Right atrium auricular region (tissue), 2 donors: Measurements from ENCODE around the gene NKTR. TPM values are rescaled to one million over a fixed set of nuclear protein-coding genes. Genes with fewer than 3 reads are reported as not detected.

Experiments used
- DNase-seq: peaks from one replicate; pipeline ENCODE4 v3.0.0-alpha.2; 2019; ENCODE audit warnings: low spot score
- H3K27ac ChIP-seq, 2 donors: fragments of 200-600 bp; sonication (generic); 1 replicate in 1 of 2; 2 replicates in 1 of 2; pipeline ENCODE4 v1.5.1; 2016 to 2019
- H3K27me3 ChIP-seq, 2 donors: fragments of 200-600 bp; sonication (generic); one replicate each; pipeline versions ENCODE4 v1.5.1 to v1.6.0; 2017 to 2019
- H3K36me3 ChIP-seq: fragments of 200-600 bp; sonication (generic); one replicate; pipeline ENCODE4 v1.5.1; 2016
- H3K4me1 ChIP-seq, 2 donors: fragments of 200-600 bp; sonication (generic); one replicate each; pipeline versions ENCODE4 v1.5.1 to v1.6.0; 2017 to 2019
- H3K4me3 ChIP-seq, 2 donors: fragments of 200-600 bp; sonication (generic); 1 replicate in 1 of 2; 2 replicates in 1 of 2; pipeline ENCODE4 v1.5.1; 2017 to 2019; ENCODE audit warnings: mild to moderate bottlenecking in 1 of 2, moderate library complexity in 1 of 2
- H3K9me3 ChIP-seq, 2 donors: fragments of 200-600 bp; sonication (generic); one replicate each; pipeline ENCODE4 v1.5.1; 2019
- total RNA-seq, 2 donors: library from RNA; depleted of rRNA; stranded (reverse); fragments of >200 nt; gene quantifications; one replicate each; pipeline ENCODE4 v1.1.0, GENCODE V29; 2016
- TF ChIP-seq, protein P1 (sequence below), 2 donors: fragments of 200-600 bp; sonication (generic); IDR thresholded peaks; one replicate each; pipeline ENCODE4 v1.5.1; 2019; ENCODE audit warnings: antibody characterized with exemption in 2 of 2

The NKTR gene
- total RNA-seq, 2 donors from 2014 or later = 14.1 to 20.4 TPM

DNA sequence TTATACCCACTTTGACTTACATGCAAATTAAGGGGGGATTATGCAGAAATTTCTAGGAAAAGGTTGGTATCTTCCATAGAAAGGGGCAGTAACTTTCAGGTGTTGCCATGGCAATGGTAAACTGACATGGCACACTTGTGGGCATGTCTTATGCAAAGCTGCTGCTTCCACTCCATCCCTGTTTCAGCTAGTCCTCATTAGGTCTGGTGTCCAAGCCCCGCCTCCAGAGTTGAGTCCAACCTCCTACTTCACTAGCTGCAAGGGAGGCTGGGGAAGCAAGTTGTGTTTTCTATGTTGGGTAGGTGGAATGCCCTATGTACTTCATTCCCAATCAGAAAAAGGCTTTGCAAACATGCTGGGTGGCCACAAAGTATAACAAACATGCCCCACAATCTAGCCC, 70.2 kb downstream of the NKTR start:
- Histone ChIP-seq H3K9me3 (peaks cover 0 to 3% of the 10 kb centered on the region in 2 donors), H3K27me3 (no peaks in the 10 kb centered on the region), H3K4me3 (no peak overlapping the region), H3K4me1 (peaks cover 0 to 25% of the 10 kb centered on the region in 2 donors), H3K36me3 (no peaks in the 10 kb centered on the region), H3K27ac (no peak overlapping the region)
- no peak for DNase-seq
- TF ChIP-seq, protein P1, sequence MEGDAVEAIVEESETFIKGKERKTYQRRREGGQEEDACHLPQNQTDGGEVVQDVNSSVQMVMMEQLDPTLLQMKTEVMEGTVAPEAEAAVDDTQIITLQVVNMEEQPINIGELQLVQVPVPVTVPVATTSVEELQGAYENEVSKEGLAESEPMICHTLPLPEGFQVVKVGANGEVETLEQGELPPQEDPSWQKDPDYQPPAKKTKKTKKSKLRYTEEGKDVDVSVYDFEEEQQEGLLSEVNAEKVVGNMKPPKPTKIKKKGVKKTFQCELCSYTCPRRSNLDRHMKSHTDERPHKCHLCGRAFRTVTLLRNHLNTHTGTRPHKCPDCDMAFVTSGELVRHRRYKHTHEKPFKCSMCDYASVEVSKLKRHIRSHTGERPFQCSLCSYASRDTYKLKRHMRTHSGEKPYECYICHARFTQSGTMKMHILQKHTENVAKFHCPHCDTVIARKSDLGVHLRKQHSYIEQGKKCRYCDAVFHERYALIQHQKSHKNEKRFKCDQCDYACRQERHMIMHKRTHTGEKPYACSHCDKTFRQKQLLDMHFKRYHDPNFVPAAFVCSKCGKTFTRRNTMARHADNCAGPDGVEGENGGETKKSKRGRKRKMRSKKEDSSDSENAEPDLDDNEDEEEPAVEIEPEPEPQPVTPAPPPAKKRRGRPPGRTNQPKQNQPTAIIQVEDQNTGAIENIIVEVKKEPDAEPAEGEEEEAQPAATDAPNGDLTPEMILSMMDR (IDR thresholded peaks at IDR 0.05) = no peak

- H3K36me3 ChIP-seq = no peaks in the 10 kb centered on the region
- H3K4me1 ChIP-seq = peaks cover 0 to 6% of the 10 kb centered on the region in 2 donors
- H3K27ac ChIP-seq = no peak overlapping the region
- no peak overlapping the region for H3K4me3 ChIP-seq
- no peaks in the 10 kb centered on the region for H3K27me3 ChIP-seq
- peaks cover 0 to 10% of the 10 kb centered on the region in 2 donors for H3K9me3 ChIP-seq
- TF ChIP-seq, protein P1 (IDR thresholded peaks at IDR 0.05) = no peak
- no peak for DNase-seq
These were observed 72.0 kb downstream of the NKTR start for GRCh38 chr3:42672515-42672914.

DNA sequence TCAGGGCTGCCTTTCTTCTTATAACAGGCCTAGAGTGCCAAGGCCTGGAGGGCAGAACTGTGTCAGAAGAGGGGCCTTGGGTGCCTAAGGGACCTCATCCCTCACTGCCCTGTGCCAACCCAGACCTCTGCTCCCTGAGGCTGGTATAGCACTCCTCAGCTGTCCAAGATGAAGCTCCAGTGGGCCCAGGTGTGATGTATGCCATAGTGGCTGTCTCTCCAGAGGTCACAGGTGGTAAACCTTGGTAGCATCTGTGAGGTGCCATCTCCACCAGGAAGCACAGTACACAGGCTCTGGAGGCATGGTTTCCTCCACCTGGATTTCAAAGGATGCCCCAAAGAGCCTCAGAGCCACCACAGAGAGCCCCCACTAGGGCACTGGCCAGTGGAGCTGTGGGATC, 72.6 kb downstream of the NKTR start:
- no peak overlapping the region for H3K4me3 ChIP-seq
- no peak for DNase-seq
- TF ChIP-seq, protein P1 (IDR thresholded peaks at IDR 0.05) = no peak

DNA sequence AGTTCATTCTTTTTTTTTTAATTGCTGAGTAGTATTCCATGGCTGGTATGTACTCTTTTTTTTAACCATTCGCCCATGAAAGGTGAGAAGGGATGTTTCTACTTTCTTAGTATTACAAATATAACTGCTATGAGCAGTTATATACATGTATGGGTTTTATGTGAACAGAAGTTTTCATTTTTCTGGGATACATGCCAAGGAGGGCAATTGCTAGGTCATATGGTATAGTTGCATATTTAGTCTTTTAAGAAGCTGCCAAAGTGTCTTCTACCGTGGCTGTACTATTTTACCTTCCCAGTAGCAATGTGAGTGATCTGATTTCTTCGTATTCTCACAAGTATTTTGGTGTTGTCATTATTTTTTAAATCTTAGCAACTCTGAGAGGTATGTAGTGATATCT, 73.7 kb downstream of the NKTR start:
- peaks cover 0 to 10% of the 10 kb centered on the region in 2 donors for H3K9me3 ChIP-seq
- no peak for DNase-seq
- H3K27me3 ChIP-seq = no peaks in the 10 kb centered on the region
- no peak overlapping the region for H3K4me3 ChIP-seq
- TF ChIP-seq, protein P1 (IDR thresholded peaks at IDR 0.05) = no peak
- H3K4me1 ChIP-seq = no peaks in the 10 kb centered on the region
- H3K36me3 ChIP-seq = no peaks in the 10 kb centered on the region
- H3K27ac ChIP-seq = no peak overlapping the region

More for the DNA sequence above, 72.6 kb downstream of the NKTR start:
- no peaks in the 10 kb centered on the region for H3K27me3 ChIP-seq
- H3K36me3 ChIP-seq = no peaks in the 10 kb centered on the region
- H3K27ac ChIP-seq = no peak overlapping the region
- H3K4me1 ChIP-seq = peaks cover 0 to under 1% of the 10 kb centered on the region in 2 donors
- peaks cover 0 to 10% of the 10 kb centered on the region in 2 donors for H3K9me3 ChIP-seq

DNA sequence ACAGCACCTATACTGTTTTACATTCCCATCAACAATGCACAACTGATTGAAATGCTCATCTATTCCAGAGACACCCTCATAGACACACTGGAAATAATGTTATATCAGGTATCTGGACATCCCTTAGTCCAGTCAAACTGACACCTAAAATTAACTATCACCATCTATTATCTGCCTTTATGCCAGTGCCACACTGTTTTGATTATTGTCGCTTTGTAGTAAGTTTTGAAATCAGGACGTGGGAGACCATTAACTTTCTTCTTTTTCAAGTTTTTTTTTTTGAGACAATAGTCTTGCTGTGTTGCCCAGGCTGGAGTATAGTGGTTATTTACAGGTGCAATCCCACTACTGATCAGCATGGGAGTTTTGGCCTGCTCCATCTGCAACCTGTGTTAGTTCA, 75.4 kb downstream of the NKTR start:
- Histone ChIP-seq H3K27ac (no peak overlapping the region), H3K9me3 (peaks cover 0 to 10% of the 10 kb centered on the region in 2 donors), H3K4me3 (no peak overlapping the region), H3K27me3 (no peaks in the 10 kb centered on the region), H3K36me3 (no peaks in the 10 kb centered on the region), H3K4me1 (no peaks in the 10 kb centered on the region)
- TF ChIP-seq, protein P1 (IDR thresholded peaks at IDR 0.05) = no peak
- no peak for DNase-seq

DNA sequence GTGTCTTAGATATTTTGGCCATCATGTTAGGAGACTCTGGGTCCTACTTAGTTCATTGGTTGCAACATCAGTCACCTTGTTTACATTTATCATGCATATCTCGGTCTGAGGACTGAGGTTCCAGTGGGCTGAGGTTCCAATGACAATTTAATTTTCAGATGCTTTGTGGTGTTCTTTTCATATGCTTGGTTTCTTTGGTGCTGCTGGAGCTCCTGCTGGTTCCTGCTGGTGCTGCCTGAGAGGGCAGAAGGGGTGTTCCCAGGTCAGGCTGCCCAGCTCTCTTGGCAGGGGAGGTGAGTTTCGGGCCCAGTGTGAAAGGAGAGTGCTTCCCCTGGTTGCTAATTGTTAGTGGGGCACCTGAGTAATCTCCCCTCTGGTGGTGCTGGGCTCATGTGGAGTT, 78.0 kb downstream of the NKTR start:
- no peak for DNase-seq
- no peaks in the 10 kb centered on the region for H3K36me3 ChIP-seq

More for the DNA sequence above, 78.0 kb downstream of the NKTR start:
- TF ChIP-seq, protein P1 (IDR thresholded peaks at IDR 0.05) = no peak
- H3K4me3 ChIP-seq = no peak overlapping the region
- H3K27ac ChIP-seq = no peak overlapping the region
- H3K9me3 ChIP-seq = peaks cover 0 to 10% of the 10 kb centered on the region in 2 donors
- H3K27me3 ChIP-seq = no peaks in the 10 kb centered on the region
- H3K4me1 ChIP-seq = peaks cover 0 to 3% of the 10 kb centered on the region in 2 donors
